Hematopoietic multipotent progenitor cell treated with erythropoietin and hydrocortisone succinate and interleukin-3 and kit ligand, for 4 days (in vitro differentiated cells): ENCODE data around the gene MEGF8.
A peak's percentile ranks its signal among the peaks of the same experiment; 100 is the strongest.

Experiments
- DNase-seq: peaks from one replicate; pipeline ENCODE4 v3.0.0-alpha.2; 2015

Gene MEGF8

DNA sequence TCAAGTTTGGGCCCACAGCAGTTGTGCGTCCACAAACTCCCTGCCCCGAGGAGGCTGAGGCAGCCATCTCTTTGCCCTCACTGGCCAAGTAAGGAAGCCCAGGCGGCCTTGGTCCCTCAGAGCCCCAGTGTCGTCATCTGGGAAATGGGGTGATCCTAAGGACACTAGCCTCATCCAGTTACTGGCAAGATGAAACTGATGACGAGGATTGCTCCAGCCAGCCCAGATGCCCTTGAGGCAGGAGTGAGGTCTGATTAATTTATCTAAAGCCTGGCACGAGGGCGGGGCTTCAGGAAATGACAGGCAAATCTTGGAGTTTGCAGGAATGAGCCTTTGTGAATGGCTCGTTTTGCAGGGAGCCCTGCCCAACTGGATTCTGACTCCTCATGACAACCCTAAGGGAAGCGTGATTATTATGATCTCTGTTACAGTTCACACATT lies 96.2 kb downstream of the MEGF8 start:
- DNase-seq, result no peak

DNA sequence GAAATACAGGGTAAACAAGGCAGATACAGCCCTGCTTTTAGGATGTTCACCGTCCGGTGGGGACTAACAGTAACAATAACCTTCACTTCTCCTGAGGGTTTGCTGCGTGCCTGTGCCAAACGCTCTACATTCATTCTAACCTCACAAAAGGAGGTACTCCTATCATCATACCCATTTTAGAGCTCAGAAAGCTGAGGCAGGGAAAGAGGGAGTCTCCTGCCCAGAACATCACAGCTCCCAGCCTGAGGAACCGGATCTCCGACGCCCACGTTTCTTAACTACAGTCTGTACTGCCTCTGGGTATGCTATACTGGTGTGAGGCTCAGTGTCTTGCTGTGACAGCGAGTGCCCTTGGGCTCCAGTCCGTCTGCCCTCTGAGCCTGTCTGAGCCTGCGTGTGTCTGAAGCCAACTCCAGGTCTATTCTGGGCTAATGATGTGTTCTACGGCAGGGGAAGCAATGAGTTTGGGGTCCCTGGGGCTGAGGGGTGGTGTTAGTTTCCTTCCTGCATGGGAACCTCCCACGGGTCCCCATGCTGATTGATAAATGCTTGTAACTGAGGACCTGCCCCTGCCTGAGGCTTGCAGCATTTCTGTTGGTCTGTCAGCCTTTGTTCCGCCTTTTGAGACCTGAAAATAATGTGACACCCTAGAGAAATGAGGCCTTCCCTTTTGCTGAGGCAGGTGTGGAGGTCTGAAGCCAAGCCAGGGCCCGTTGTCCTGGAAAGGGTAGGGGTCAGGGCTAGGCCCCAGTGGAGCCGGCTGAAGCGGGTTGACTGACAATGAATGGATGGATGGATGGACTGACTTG lies 96.9 kb downstream of the MEGF8 start:
- DNase-seq, result peak; percentile 49

DNA sequence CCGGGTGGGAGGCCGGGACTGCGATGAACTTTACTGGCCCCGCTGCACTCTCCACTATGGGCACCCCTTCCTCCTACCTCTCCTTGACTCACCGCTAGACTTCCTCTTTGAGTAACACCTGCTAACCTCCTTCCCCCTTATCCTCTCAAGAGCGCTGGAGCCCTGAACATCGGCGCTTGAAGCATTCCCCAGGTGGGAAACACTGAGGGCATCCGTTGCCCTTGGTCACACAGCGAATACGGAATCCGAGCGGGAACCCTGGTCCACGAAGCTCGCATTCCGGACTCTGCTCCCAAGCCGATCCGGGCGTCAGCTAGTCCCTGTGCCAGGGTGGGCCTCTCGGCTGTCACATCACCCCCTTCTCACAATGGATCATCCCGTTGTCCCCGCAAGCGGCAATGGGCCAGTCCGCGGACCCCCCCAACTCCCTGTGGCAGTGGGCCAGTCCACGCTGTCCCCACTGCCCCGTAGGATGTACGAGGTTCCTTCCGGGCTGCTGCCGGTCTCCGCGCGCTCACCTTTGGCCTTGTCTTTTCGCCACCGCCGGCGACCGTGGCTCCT lies 97.5 kb downstream of the MEGF8 start:
- peak; percentile 32 for DNase-seq

DNA sequence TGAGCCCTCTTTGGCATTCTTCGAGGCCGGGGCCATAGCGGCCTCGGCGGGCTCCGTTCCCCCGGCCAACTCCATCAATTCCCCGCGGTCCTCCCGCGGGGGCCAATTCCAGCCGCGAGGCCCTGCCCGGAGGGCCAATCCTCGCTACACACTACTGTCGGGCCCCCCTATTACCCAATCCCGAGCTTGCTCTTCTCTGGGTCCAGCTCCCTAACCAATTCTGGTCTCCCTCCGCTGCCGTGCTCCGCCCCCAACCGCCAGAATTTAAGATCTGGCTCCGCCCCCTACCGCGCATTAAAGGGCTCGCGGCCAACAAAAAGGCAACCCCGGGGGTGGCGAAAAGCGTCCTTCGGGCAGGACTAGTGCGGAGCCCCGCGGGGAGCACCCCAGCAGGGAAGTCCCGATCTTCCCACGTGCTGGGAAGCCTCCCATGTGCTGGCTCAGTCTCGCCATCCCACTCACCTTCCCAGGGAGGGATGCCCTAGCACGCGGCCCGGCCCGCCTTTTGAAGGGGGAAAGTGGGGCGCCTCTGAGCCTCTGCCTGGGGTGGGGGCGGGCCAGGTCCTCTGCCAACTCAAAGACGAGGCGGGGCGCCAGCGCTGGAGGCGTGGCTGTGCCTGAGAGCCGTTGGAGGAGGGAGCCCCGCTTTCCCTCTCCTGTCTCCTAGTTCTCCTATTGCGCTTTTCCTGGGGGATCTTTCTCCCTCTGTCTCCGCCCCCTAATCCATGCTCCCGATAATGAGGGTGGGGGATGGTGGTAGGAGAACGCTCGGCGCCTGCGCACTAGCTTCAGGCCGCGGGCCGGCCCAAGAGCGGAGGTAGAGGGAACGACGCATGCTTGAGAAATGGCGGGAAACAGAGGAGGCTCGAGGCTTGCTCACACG lies 98.3 kb downstream of the MEGF8 start:
- DNase-seq, result peak; percentile 97

DNA sequence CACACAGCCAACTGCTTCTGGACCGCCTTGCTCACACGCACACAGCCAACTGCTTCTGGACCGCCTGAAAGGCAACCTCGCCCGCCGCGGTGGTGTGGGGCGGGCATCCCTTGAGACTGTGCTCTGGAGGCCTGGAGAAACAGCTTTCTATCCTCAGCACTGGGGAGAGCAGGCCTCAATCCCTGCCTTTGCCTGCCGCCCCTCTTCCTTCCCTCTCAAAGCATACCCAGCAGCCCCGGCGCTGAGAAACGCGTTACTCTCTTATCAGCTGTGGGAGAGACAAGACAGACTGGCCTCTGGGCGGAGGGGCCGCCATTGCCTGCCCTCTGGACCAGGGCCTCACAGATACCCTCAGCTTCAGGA lies 98.9 kb downstream of the MEGF8 start:
- DNase-seq, result peak; percentile 39

DNA sequence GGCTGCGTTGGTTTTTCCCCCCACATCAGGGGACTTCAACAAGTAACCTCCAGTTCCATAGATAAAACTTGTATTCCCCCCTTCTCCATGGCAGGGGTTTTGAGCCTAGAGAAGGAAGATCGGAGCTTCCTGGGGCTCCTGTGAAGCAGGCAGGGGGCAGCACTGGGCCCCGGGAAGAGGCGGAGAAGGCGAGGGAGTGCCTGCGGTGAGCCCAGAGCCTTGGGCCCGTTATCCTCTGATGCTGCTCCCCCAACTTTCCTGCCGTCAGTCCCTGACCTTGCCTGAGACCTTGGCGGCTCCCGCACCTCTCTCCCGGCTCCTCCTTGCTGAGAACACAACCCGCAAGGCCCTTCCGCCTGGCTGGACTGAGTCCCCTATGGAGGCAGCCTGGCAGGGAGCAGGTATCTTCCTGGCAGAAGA lies 99.3 kb downstream of the MEGF8 start:
- no peak for DNase-seq

DNA sequence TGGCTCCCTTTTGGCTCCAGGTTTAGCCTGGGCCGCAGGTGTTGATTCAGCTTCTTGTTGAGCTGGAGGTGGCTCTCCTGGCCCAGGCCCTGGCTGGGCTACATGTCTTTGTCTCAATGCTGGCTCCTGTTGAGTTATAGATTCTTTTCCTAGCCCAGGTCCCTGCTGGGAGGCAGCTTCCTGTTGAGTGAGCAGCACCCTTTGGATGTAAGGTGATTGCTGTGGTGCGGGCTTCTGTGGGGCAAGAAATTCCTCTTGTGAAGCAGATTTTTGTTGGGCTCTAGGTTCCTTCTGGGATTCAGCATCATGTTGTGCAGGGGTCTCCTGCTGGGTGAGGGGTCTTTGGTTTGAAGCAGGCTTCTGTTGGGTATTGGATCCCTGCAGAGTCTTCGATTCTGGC lies 101.2 kb downstream of the MEGF8 start:
- no peak for DNase-seq

DNA sequence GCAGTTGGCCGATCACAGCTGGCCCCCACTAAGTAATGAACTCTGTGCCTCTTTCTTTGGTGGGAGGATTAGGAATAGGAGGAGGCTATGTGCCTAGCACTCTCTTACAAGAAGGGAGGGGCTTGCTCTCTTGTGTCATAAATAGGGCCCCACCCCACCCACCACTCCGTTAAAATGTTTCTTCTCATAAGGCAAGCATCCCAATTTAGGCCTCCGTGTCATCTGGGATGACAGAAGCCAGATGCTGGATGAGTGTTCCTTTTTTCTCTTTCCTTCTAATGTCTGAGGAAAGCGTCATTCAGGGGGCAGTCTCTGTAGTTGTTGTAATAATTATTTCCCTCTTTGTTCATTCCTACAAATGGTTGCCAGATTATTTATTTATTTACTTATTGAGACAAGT lies 101.9 kb downstream of the MEGF8 start, which contains the start of gene LIPE:
TSS of gene LIPE (minus strand) at position 76 of the 400 bp plus-strand sequence. CDS start 239 bp downstream, outside the sequence.
- DNase-seq, result no peak
